Heart left ventricle (tissue), 13 donors: ENCODE data around the gene KCNJ6.

Source experiments
- POLR2A ChIP-seq, 2 donors: fragments of 450-650 bp; IDR thresholded peaks; one replicate each; pipeline ENCODE4 v1.6.1; 2017; ENCODE audit warnings: antibody characterized with exemption in 2 of 2, mild to moderate bottlenecking in 2 of 2, moderate library complexity in 2 of 2
- TF ChIP-seq, protein P1 (sequence below), 12 donors: fragments of 200-600 bp; sonication (generic) in 4 of 12; IDR thresholded peaks; one replicate each; pipeline versions ENCODE4 v1.5.0 to v1.8.0; 2018 to 2022; ENCODE audit warnings: antibody characterized with exemption in 12 of 12, mild to moderate bottlenecking in 5 of 12
- donor health status: ischemic (EF 13 %, LVEDD 7.1; RV severe dilation, severe dysfunction).
- donor health status: DM: no; HTN: yes; CAD: no.
- donor health status: DM: no; HTN: no; CAD: no.
- donor health status: ischemic (EF 25% LVEDD 6.9; RV normal size, moderate dysfunction).
- donor health status: ischemic (EF 25% LVEDD 5.7; RV mildly dilated, moderate dysfunction).
- donor health status: ischemic (EF 35%, LVEDD 5.7; RV mildly dilated, moderate dysfunction).
- donor health status: nonischemic (EF 11% LVEDD 7.7; RV severe dilation, severe dysfunction).
- donor health status: DM: yes; HTN: yes; CAD: no.
- donor health status: PGD.
- donor health status: ischemic (EF 29% LVEDD 5.4; RV normal size, mild dysfunction).
- donor health status: nonischemic (EF 23%, LVEDD 6.1; RV moderate dilation, normal function).

DNA sequence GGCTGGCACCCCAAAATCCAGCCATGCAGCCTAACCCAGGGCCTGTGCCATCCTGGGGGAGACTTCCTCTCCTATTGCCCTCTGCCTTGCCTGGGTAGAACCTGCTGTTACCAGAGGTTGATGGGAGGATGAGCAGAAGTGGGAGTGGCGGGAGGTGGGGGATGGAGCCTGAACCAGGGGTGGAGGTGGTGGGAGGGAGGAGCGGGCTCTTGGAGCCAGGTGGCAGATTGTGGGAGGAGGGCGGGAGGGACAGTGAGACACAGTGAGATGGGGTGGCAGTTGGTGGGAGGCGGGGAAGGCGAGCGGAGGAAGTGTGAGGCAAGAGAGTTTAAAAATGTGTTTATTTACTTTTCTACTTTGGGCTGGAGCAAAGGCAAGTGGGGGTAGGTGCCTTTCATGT, 87.3 kb downstream of the KCNJ6 start:
- TF ChIP-seq, protein P1, sequence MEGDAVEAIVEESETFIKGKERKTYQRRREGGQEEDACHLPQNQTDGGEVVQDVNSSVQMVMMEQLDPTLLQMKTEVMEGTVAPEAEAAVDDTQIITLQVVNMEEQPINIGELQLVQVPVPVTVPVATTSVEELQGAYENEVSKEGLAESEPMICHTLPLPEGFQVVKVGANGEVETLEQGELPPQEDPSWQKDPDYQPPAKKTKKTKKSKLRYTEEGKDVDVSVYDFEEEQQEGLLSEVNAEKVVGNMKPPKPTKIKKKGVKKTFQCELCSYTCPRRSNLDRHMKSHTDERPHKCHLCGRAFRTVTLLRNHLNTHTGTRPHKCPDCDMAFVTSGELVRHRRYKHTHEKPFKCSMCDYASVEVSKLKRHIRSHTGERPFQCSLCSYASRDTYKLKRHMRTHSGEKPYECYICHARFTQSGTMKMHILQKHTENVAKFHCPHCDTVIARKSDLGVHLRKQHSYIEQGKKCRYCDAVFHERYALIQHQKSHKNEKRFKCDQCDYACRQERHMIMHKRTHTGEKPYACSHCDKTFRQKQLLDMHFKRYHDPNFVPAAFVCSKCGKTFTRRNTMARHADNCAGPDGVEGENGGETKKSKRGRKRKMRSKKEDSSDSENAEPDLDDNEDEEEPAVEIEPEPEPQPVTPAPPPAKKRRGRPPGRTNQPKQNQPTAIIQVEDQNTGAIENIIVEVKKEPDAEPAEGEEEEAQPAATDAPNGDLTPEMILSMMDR (IDR thresholded peaks at IDR 0.05) = no peak
- TF ChIP-seq POLR2A (IDR thresholded peaks at IDR 0.05) = no peak
